Measurements from ENCODE around the gene FGF1.

FGF1 gene

DNA sequence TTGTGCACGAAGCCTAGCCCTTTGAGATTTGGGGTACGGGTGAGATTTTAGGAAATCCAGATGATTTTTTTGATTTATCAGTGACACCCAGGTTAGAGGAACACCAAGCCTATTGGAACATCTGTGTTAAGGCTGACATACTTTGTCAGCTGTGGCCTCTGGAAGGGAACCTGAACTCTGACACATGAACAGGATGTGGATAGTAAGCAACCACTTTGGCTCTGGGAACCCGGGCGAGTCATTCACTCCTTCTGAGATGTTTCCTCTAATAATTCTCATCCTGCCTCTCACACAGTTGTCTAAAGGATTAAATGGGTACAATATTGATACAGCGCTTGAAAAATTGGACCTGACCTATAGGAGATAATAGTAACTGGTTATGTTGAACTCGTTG is 67.8 kb downstream of the FGF1 start:
- Histone ChIP-seq H3K4me2 (ENCODE audit: low read depth, low read length, poor library complexity, severe bottlenecking) (no peak overlapping the region), H3K9me2 (replicated peaks; ENCODE audit: low read depth, low read length) (no peaks in the 10 kb centered on the region), H2AFZ (ENCODE audit: low read length) (no peak overlapping the region), H3F3A (ENCODE audit: low read depth) (no peaks in the 10 kb centered on the region), H3K79me2 (ENCODE audit: insufficient read depth, low read length) (no peaks in the 10 kb centered on the region), H4K20me1 (ENCODE audit: insufficient read depth, low read length, poor library complexity, severe bottlenecking) (no peaks in the 10 kb centered on the region), H3K27me3 (ENCODE audit: insufficient read depth, low read length, poor library complexity, severe bottlenecking) (no peaks in the 10 kb centered on the region), H3K36me3 (ENCODE audit: insufficient read depth, low read length) (no peaks in the 10 kb centered on the region), H3K9me3 (ENCODE audit: insufficient read depth, low read depth, low read length) (no peaks in the 10 kb centered on the region), H3K9ac (ENCODE audit: low read depth, low read length, poor library complexity, severe bottlenecking) (no peak overlapping the region), H3K4me1 (ENCODE audit: insufficient read depth, low read length, poor library complexity, severe bottlenecking) (no peaks in the 10 kb centered on the region), H3K4me3 (ENCODE audit: low read length, poor library complexity, severe bottlenecking) (no peak overlapping the region)
- TF ChIP-seq, protein P1, sequence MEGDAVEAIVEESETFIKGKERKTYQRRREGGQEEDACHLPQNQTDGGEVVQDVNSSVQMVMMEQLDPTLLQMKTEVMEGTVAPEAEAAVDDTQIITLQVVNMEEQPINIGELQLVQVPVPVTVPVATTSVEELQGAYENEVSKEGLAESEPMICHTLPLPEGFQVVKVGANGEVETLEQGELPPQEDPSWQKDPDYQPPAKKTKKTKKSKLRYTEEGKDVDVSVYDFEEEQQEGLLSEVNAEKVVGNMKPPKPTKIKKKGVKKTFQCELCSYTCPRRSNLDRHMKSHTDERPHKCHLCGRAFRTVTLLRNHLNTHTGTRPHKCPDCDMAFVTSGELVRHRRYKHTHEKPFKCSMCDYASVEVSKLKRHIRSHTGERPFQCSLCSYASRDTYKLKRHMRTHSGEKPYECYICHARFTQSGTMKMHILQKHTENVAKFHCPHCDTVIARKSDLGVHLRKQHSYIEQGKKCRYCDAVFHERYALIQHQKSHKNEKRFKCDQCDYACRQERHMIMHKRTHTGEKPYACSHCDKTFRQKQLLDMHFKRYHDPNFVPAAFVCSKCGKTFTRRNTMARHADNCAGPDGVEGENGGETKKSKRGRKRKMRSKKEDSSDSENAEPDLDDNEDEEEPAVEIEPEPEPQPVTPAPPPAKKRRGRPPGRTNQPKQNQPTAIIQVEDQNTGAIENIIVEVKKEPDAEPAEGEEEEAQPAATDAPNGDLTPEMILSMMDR (conservative IDR thresholded peaks at IDR 0.05; ENCODE audit: low read length): no peak
- TF ChIP-seq EZH2phosphoT487 (IDR thresholded peaks at IDR 0.05; ENCODE audit: borderline replicate concordance): no peak

DNA sequence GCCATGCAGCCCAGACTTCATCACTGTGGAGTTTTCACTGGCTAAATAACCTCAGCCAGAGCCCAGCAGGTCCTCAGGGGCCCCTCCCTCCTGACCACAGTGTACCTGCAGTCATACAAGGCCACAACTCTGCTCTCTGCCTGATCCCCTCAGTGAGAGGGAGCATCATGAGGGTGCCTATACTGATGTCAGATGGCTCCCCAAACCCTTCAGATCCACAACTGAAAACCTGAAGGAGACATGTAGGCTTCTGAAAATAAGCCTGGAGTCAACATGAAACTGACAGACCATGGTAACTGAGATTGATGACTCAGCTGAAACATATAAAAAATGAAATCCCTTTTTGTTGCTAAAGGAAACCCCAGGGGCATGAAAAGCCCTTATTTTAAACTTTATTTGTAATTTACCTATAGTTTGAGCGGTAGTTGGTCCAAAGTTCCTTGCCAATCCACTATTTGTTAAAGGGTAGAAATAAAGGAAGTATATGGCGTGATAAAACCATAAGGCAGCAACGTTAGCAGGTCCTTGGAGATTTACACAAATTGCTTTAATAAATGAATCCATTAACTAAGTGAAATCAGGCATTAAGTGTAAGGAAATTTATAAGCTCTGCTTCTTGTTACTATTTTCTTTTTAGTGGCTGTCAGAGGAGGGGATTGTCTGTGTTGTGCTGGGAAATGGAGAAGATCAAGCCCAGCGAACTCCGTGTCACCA is 68.3 kb downstream of the FGF1 start:
- H4K20me1 ChIP-seq (ENCODE audit: insufficient read depth, low read length, poor library complexity, severe bottlenecking): no peaks in the 10 kb centered on the region
- H2AFZ ChIP-seq (ENCODE audit: low read length): no peak overlapping the region
- H3K4me1 ChIP-seq (ENCODE audit: insufficient read depth, low read length, poor library complexity, severe bottlenecking): no peaks in the 10 kb centered on the region
- H3K4me2 ChIP-seq (ENCODE audit: low read depth, low read length, poor library complexity, severe bottlenecking): no peak overlapping the region
- no peaks in the 10 kb centered on the region for H3F3A ChIP-seq (ENCODE audit: low read depth)
- no peaks in the 10 kb centered on the region for H3K9me3 ChIP-seq (ENCODE audit: insufficient read depth, low read depth, low read length)
- no peaks in the 10 kb centered on the region for H3K36me3 ChIP-seq (ENCODE audit: insufficient read depth, low read length)
- H3K79me2 ChIP-seq (ENCODE audit: insufficient read depth, low read length): no peaks in the 10 kb centered on the region
- H3K9me2 ChIP-seq (replicated peaks; ENCODE audit: low read depth, low read length): no peaks in the 10 kb centered on the region
- H3K9ac ChIP-seq (ENCODE audit: low read depth, low read length, poor library complexity, severe bottlenecking): no peak overlapping the region
- no peaks in the 10 kb centered on the region for H3K27me3 ChIP-seq (ENCODE audit: insufficient read depth, low read length, poor library complexity, severe bottlenecking)
- TF ChIP-seq EZH2phosphoT487 (IDR thresholded peaks at IDR 0.05; ENCODE audit: borderline replicate concordance): no peak
- TF ChIP-seq, protein P1 (conservative IDR thresholded peaks at IDR 0.05; ENCODE audit: low read length): no peak
- H3K4me3 ChIP-seq (ENCODE audit: low read length, poor library complexity, severe bottlenecking): no peak overlapping the region

DNA sequence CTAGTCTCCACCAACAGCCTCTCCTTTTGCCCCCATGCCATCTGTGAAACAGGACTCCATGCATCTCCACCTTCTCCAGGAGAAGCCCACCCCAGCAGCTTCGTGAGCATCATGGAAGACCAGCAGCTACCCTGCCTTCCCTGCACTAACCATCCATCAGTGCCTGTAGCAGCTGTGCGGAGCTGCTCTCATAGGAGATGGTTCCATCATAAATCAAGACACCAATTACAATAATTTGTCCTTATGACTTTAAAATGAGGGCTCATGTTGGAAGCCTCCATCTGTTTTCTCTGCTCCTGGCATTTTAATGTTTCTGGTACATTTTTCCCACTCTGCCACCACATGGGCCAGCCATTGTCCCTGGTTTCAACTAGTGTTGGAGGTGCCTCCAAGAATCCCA is 69.9 kb downstream of the FGF1 start:
- Histone ChIP-seq H3K9me3 (ENCODE audit: insufficient read depth, low read depth, low read length) (no peaks in the 10 kb centered on the region), H3K27me3 (ENCODE audit: insufficient read depth, low read length, poor library complexity, severe bottlenecking) (no peaks in the 10 kb centered on the region), H3K4me3 (ENCODE audit: low read length, poor library complexity, severe bottlenecking) (no peak overlapping the region), H3K79me2 (ENCODE audit: insufficient read depth, low read length) (no peaks in the 10 kb centered on the region), H2AFZ (ENCODE audit: low read length) (no peak overlapping the region), H3K4me2 (ENCODE audit: low read depth, low read length, poor library complexity, severe bottlenecking) (no peak overlapping the region), H3K9ac (ENCODE audit: low read depth, low read length, poor library complexity, severe bottlenecking) (no peak overlapping the region), H3K9me2 (replicated peaks; ENCODE audit: low read depth, low read length) (no peaks in the 10 kb centered on the region), H3K36me3 (ENCODE audit: insufficient read depth, low read length) (no peaks in the 10 kb centered on the region), H3K4me1 (ENCODE audit: insufficient read depth, low read length, poor library complexity, severe bottlenecking) (no peaks in the 10 kb centered on the region), H4K20me1 (ENCODE audit: insufficient read depth, low read length, poor library complexity, severe bottlenecking) (no peaks in the 10 kb centered on the region), H3F3A (ENCODE audit: low read depth) (no peaks in the 10 kb centered on the region)
- no peak for TF ChIP-seq EZH2phosphoT487 (IDR thresholded peaks at IDR 0.05; ENCODE audit: borderline replicate concordance)
- TF ChIP-seq, protein P1 (conservative IDR thresholded peaks at IDR 0.05; ENCODE audit: low read length): no peak

All from Loucy (cell line).